HG03175 (cell line): ENCODE data around the gene PRDM10.
"Not testable (repeated sequence)": the region's sequence is repeated elsewhere in the genome, so short reads cannot be mapped to it uniquely, and the experiment has no call there.

Experiments
- ATAC-seq: cut with Tn5 transposase; IDR thresholded peaks from one replicate; pipeline ENCODE4 v1.9.1; 2021; ENCODE audit warnings: mild to moderate bottlenecking, moderate library complexity; ENCODE audit not compliant: unreplicated experiment

PRDM10 gene

DNA sequence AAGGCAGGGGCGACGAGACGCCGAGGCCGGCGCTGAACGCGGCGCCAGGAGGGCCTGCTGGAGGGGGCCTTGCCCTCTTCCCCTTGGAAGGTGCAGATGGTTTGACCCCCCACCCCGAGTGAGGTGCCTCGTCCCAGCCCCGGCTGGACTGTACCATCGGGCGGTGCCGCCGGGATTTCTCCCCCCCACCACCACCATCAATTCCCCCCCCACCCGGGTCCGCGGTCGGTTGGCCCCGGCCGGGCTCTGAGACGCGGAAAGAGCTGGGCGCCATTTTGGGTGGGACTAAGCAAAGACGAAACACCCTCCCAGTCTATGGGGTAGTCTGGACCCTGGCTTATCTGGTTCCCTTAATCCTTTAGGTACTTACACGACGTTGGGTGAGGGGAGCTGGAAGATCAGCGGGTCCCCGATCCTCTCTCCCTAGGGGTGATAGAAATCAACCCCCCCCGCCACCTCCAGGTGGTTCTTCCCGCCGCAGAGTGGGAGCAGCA lies at the start of gene PRDM10:
Gene PRDM10 (minus strand): TSS at position 484 of the 494 bp plus-strand sequence. CDS start 41,871 bp downstream, outside the sequence.
- ATAC-seq, result peak; percentile 46

DNA sequence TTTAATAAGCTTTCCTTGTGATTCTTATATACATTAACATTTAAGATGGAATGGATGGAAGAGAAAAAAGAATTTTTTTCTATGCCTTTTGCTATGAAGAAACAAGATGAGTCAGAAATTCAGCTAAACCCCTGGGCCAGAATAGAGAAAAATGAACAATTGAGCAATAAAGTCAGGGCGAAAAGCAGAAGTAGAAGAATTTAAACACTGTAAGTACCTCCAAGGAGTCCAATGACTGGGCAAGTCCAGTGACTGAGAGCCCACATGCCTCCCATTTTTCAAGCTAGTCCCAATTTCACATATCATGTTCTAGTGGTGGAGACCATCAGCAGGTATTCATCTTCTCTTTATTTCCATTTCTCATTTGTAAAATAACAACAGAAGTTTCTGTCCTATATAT lies 48.4 kb upstream of the PRDM10 start:
- ATAC-seq, result no peak

DNA sequence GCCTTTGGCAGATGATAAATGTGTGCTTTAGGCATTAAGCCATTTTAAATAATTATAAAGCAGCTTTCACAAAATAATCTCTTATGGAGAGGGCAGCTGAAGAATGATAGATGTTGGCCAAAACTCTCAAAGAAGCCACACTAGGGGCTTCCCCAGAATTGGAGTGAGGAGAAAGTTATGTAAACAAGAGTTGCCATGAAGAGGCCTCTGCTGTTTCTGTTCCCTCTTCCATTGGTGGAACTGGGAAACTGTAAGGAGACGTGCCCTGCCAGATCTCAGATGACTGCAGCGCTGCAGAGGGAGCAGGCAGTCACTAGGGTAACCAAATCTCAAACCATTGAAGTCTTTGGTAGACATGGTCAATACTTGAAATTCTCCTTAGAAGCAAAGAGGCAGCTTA lies 47.6 kb upstream of the PRDM10 start:
- no peak for ATAC-seq

DNA sequence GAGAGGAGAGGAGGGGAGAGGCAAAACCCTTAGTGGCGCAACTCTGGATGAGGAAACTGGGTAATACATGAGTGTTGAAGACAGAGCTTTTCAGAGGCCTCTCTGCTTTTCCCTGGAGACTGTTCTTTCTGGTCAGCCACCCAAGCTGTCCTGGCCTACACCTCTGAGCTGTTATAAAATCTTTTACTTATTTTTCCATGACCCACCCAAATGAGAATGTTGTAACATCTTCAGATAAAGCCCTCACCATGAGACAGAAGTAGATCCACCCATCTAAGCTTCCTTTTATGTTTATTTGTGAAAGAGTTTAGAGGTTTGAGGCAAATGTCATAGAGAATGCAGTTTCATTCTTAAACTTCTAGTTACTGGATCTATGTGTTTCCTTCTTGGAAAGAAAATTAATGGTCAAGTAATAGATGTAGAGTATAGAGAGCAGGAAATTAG lies 46.7 kb upstream of the PRDM10 start:
- ATAC-seq, result no peak

DNA sequence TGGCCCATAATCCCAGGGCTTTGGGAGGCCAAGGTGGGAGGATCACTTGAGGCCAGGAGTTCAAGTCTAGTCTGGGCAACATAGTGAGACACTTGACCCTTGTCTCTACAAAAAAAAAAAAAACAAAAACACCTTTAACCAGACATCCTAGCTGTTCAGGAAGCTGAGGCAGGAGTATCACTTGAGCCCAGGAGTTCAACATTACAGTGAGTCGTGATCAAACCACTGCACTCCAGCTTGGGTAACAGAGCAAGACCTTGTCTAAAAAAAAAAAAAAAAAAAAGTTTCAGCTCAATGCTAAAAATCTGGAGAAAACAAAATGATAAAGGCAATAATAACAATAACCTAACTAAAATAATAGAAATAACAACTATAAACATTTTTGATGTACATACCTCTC lies 44.5 kb upstream of the PRDM10 start:
- no peak for ATAC-seq

GRCh38 chr11:130043575-130043974 lies 40.9 kb upstream of the PRDM10 start:
- no peak for ATAC-seq

DNA sequence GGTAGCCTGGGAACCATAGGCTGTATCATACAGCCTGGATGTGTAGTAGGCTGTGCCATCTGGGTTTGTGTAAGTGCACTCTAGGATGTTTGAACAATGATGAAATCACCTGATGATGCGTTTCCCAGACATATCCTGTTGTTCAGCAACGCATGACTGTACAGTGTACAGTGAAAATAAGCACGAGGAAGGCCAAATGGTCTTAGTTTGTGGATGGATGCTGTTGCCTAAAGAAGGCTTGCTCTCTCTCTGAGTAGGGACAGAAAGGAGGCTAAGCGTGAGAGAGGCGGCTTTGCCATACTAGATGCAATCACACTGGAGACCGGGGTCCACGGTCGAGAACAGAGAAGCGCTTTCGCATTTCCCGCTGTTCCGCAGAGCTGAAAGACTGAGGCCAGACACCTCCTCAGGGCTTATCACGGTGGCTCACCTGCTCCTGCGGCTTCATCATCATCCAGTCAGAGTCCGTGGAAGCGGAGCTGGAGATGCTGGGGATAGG lies 39.5 kb upstream of the PRDM10 start:
- ATAC-seq, result no peak

DNA sequence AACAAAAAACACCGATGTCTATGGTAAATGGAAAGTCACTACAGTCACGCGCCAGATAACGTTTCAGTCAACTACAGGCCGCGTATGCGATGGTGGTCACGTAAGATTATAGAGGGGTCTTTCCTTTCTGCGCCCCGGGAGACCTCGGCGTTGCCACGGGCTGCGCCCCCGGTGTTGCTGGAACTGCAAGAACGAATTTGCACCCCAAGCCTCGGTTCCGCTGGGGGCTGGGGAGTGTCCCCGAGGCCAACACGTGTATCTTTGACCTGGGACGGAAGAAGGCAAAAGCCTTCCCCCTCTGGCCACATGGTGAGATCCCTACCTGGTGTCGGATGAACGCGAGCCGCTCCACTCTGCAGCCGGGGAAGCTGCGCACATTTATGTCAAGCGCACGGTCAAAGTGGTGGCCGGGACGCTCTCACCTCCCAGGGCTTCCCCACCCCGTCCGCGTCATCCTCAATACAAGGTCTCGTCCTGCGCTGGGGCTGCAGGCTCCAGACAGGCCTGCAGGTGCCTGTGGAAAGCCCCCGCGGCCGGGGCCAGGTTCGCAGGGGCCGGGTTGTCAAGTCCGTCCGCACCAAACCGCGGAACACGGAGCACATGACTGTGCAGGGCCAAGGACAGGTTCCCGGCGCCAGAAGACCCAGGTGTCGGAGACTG lies 37.8 kb upstream of the PRDM10 start:
- ATAC-seq, result no peak

DNA sequence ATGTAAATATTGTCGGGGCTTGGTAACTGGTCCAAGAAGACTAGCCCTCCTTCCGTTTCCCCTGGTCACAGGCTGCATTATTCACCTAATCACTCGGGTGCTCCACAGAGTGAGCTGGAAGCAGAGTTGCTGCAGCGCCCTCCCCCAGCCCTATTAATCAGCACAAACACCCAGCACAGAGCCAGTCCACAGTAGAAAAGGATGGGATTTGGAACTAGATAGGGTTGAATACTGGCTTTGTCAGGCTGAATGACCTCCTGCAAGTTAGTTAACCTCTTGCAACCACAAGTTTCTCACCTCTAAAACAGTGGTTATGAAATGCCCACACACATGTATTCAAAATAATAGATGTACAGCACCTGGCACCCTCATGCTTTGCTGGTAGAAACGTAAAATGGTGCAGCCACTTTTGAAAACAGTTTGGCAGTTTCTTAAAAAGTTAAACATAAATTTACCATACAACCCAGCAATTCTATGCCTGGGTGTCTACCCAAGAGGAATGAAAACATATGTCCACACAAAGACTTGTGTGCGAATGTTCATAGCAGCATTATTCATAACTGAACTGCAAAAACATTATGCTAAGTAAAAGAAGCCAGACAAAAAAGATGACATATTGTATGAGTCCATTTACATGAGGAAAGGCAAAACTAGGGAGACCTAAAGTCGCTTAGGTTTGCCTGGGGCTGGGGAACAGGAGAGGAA lies 35.4 kb upstream of the PRDM10 start:
- ATAC-seq, result peak; percentile 69

GRCh38 chr11:130037058-130037457 lies 34.4 kb upstream of the PRDM10 start:
- ATAC-seq, result no peak

DNA sequence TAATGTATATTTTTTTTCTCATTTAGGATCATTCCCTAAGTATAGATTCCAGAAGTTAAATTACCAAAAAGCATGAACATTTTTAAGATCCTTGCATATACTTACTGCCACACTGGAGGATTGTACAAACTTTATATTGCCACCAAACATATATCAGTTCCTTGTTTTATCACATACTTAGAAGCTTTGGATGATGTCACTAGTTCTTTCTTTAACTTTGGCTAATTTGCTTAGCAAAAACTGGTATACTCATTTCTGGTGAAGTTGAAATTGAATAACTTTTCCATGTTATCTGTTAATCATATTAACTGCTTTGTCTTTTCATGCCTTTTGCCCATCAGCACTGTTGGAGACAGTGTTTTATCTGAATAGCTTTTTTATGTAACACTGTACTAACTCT lies 31.6 kb upstream of the PRDM10 start:
- ATAC-seq, result no peak

GRCh38 chr11:130032931-130033330 lies 30.3 kb upstream of the PRDM10 start:
- ATAC-seq, result no peak

GRCh38 chr11:130031945-130032344 lies 29.3 kb upstream of the PRDM10 start:
- no peak for ATAC-seq

GRCh38 chr11:130031056-130031455 lies 28.4 kb upstream of the PRDM10 start:
- ATAC-seq, result no peak

DNA sequence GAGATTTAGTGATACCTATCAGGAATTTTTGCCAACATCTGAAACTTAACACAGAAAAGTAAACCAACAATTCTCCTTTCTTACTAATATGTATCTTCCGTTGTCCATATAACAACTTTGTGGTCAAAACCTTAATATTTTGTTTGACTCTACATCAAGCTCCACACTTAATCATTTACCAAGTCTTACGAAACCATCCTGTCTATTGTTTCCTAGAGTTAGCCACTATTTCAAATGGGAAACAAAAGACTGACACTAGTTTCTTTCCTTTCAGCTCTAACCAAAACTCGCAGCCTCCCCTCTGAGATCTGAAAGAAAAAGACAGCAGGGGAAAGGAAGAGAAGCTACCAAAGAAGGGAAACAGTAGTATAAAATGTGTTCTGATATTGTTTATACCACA lies 26.5 kb upstream of the PRDM10 start:
- ATAC-seq, result peak; percentile 66

DNA sequence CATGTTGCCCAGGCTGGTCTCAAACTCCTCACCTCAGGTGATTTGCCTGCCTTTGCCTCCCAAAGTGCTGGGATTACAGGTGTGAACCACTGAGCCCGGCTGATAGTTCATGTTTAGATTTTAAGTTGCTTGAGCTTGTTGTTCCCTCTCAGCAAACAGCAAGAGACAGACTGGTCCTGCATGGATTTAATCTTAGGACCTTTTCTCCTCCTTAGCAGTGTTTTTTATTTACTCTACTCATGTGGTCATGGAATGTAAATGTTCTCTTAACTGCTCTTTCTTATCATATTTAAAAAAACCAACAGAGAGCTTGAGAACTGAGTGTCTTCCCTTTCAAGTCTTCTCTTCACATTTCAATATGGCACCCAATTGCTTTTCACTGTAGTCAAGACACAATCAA lies 22.7 kb upstream of the PRDM10 start:
- ATAC-seq, result no peak

DNA sequence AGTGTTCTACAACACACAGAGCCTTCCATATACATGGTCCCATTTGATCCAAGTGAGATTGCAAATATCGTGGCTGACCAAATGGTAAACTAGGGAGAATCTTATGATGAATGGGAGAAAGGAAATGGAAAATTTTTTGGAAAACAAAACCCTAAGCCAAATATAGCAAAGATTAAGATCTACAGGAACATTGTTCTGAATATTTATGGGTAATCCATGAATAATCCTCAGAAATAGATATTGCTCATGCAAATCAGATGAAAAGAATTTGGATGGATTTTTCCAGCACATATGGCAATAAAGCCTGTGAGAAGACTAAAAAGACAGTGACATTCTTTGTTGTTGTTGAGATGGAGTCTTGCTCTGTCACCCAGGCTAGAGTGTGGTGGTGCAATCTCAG lies 21.7 kb upstream of the PRDM10 start:
- ATAC-seq, result no peak

DNA sequence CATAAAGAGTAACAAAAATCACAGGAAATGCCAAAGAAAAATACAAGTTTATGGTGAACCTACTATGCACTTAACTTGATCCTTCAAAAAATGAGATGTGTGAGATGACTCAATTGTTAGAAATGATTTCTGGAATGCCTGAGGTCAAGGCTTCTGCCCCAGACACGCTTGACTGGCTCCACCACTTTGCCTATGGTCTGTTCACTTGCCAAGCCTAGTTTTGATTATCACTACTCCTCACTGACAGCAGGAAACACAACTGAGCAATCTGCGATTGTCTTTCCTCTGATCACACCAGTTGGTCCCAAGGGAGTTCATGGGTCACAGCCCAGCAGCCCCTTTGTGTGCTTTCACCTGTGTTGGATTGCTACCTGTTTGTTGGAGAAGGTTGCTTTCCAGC lies 20.6 kb upstream of the PRDM10 start:
- ATAC-seq, result peak; percentile 97

DNA sequence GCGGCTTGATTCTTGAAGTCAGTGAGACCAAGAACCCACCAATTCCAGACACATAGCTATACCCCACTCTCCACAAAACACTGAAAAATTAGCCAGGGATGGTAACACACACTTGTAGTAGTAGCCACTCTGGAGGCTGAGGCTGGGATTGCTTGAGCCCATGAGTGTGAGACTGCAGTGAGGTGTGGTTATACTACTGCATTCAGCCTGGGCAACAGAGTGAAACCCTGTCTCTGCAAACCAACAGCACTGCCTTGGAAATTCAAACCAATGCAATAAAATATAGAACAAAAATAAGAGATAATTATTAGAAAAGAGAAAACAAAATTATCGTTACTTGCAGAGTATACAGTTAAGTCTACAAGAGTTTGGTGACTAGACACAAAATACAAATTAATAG lies 20.2 kb upstream of the PRDM10 start:
- ATAC-seq, result peak; percentile 42

DNA sequence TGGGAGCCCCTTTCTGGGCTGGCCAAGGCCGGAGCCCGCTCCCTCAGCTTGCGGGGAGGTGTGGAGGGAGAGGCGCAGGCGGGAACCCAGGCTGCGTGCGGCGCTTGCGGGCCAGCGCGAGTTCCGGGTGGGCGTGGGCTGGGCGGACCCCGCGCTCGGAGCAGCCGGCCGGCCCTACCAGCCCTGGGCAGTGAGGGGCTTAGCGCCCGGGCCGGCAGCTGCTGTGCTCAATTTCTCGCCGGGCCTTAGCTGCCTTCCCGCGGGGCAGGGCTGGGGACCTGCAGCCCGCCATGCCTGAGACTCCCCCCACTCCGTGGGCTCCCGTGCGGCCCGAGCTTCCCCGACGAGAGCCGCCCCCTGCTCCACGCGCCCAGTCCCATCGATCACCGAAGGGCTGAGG lies 19.0 kb upstream of the PRDM10 start:
- not testable (repeated sequence) for ATAC-seq

GRCh38 chr11:130020323-130020722 lies 17.7 kb upstream of the PRDM10 start:
- ATAC-seq, result no peak

- not testable (repeated sequence) for ATAC-seq
Measured at GRCh38 chr11:130015846-130016245, 13.2 kb upstream of the PRDM10 start.
